Stimulated activated CD8-positive, alpha-beta memory T cell treated with anti-CD3 and anti-CD28 coated beads, Interleukin-15, amount 100 ng/mL, for 4 hours (primary cell): ENCODE results near the gene TFE3.

Source experiments
- DNase-seq, 2 donors: peaks; one replicate each; pipeline ENCODE4 v3.0.0-alpha.2; 2020; ENCODE audit warnings: low read depth in 2 of 2

Gene TFE3

GRCh38 chrX:49043220-49043986 lies at the start of gene TFE3:
Gene TFE3 (minus strand): TSS chrX:49043357. CDS start chrX:49043226, 131 bp downstream.
- DNase-seq: peak; percentile 89 to 94

GRCh38 chrX:49089553-49089952 lies 46.4 kb upstream of the TFE3 start:
- DNase-seq: no peak

- no peak for DNase-seq
Measured at GRCh38 chrX:49082271-49082871, 39.2 kb upstream of the TFE3 start.

- peak; percentile 48 to 56 for DNase-seq
Measured at GRCh38 chrX:49079489-49080428, 36.6 kb upstream of the TFE3 start, which contains the start of gene WDR45. Gene WDR45 (minus strand): TSS chrX:49079887. CDS start chrX:49078095, 1,792 bp downstream.

- no peak for DNase-seq
Measured at GRCh38 chrX:49077941-49078340, 34.8 kb upstream of the TFE3 start.

- no peak for DNase-seq
Measured at GRCh38 chrX:49075347-49075746, 32.2 kb upstream of the TFE3 start.

GRCh38 chrX:49073601-49074575 lies 30.7 kb upstream of the TFE3 start, which contains the start of gene PRAF2:
Gene PRAF2 (minus strand): TSS chrX:49074002. CDS start chrX:49073987, 15 bp downstream.
- DNase-seq: peak; percentile 78 to 83

- no peak for DNase-seq
Measured at GRCh38 chrX:49072712-49073095, 29.5 kb upstream of the TFE3 start.

GRCh38 chrX:49071877-49072711 lies 28.9 kb upstream of the TFE3 start:
- DNase-seq: no peak

- DNase-seq: no peak
Measured at GRCh38 chrX:49070988-49071387, 27.8 kb upstream of the TFE3 start.

- no peak for DNase-seq
Measured at GRCh38 chrX:49069038-49069437, 25.9 kb upstream of the TFE3 start.

- no peak for DNase-seq
Measured at GRCh38 chrX:49067285-49068120, 24.3 kb upstream of the TFE3 start.

GRCh38 chrX:49066690-49067089 lies 23.5 kb upstream of the TFE3 start:
- DNase-seq: no peak

GRCh38 chrX:49066278-49066677 lies 23.1 kb upstream of the TFE3 start:
- DNase-seq: no peak

- no peak for DNase-seq
Measured at GRCh38 chrX:49064735-49065134, 21.6 kb upstream of the TFE3 start.

GRCh38 chrX:49064303-49064702 lies 21.1 kb upstream of the TFE3 start:
- no peak for DNase-seq

- DNase-seq: no peak
Measured at GRCh38 chrX:49063715-49064114, 20.6 kb upstream of the TFE3 start.

GRCh38 chrX:49061916-49062315 lies 18.8 kb upstream of the TFE3 start:
- DNase-seq: no peak

GRCh38 chrX:49061490-49061889 lies 18.3 kb upstream of the TFE3 start:
- no peak for DNase-seq
